ENCODE results near the gene RXFP3.

DNA sequence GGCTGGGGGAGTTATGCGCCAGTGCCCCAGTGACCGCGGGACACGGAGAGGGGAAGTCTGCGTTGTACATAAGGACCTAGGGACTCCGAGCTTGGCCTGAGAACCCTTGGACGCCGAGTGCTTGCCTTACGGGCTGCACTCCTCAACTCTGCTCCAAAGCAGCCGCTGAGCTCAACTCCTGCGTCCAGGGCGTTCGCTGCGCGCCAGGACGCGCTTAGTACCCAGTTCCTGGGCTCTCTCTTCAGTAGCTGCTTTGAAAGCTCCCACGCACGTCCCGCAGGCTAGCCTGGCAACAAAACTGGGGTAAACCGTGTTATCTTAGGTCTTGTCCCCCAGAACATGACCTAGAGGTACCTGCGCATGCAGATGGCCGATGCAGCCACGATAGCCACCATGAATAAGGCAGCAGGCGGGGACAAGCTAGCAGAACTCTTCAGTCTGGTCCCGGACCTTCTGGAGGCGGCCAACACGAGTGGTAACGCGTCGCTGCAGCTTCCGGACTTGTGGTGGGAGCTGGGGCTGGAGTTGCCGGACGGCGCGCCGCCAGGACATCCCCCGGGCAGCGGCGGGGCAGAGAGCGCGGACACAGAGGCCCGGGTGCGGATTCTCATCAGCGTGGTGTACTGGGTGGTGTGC lies at the start of gene RXFP3:
- no peak for TF ChIP-seq EZH2 (IDR thresholded peaks at IDR 0.05; ENCODE audit: insufficient read depth, poor library complexity, severe bottlenecking)
- no peak for TF ChIP-seq EZH2phosphoT487 (IDR thresholded peaks at IDR 0.05; ENCODE audit: insufficient read depth, low read depth)

Measured in GM23248 (cell line).